Cardiac muscle cell (in vitro differentiated cells and primary cell): ENCODE measurements around the gene EIF5B. TPM values are rescaled to one million over a fixed set of nuclear protein-coding genes. Genes with fewer than 3 reads are reported as not detected.
A peak's percentile ranks its signal among the peaks of the same experiment; 100 is the strongest.
"Not testable (repeated sequence)": the region's sequence is repeated elsewhere in the genome, so short reads cannot be mapped to it uniquely, and the experiment has no call there.

ENCODE experiments used
- DNase-seq, 2 donors: peaks; one replicate each; pipeline versions ENCODE4 v3.0.0 to v3.0.0-alpha.2; 2010 to 2017; ENCODE audit warnings: low read depth in 1 of 2, low spot score in 1 of 2
- H3K27ac ChIP-seq: fragments of 200-600 bp; sonication (generic); 2 replicates; pipeline ENCODE4 v1.5.1; 2016
- H3K27me3 ChIP-seq: fragments of 200-600 bp; sonication (generic); 2 replicates; pipeline ENCODE4 v1.6.0; 2016; ENCODE audit warnings: control low read depth
- H3K36me3 ChIP-seq: fragments of 200-600 bp; sonication (generic); 2 replicates; pipeline ENCODE4 v1.5.1; 2016; ENCODE audit warnings: control low read depth
- H3K4me1 ChIP-seq: fragments of 200-600 bp; sonication (generic); 2 replicates; pipeline ENCODE4 v1.8.1; 2017; ENCODE audit warnings: low read depth, mild to moderate bottlenecking, mixed run types
- H3K4me3 ChIP-seq: fragments of 200-600 bp; sonication (generic); 2 replicates; pipeline ENCODE4 v1.5.1; 2016; ENCODE audit warnings: mild to moderate bottlenecking
- H3K9me3 ChIP-seq: fragments of 200-600 bp; sonication (generic); 2 replicates; pipeline ENCODE4 v1.5.1; 2017; ENCODE audit warnings: low read depth, mild to moderate bottlenecking, control low read depth
- CTCF ChIP-seq: IDR thresholded peaks from 2 replicates; pipeline ENCODE4 v1.5.1; 2012; ENCODE audit warnings: low read depth, mild to moderate bottlenecking, low read length
- polyA plus RNA-seq: library from polyadenylated mRNA; unstranded; fragments of >200 nt; fragmentation: Nextera tagmentation; extraction: Ambion mirVana; gene quantifications from 2 replicates; pipeline ENCODE4 v1.2.1, GENCODE V29; 2016
- total RNA-seq: library from RNA; depleted of rRNA; stranded (reverse); fragments of >200 nt; gene quantifications from 2 replicates; pipeline ENCODE4 v1.2.3, GENCODE V29; 2016

The EIF5B gene
- total and polyA plus RNA-seq, 2 experiments from 2014 or later, result 14.5 to 25.2 TPM

GRCh38 chr2:99342536-99342935 is 5.3 kb downstream of the EIF5B start:
- H3K27me3 ChIP-seq, result no peaks in the 10 kb centered on the region
- no peaks in the 10 kb centered on the region for H3K9me3 ChIP-seq
- DNase-seq, result no peak
- no peak overlapping the region for H3K4me3 ChIP-seq
- H3K36me3 ChIP-seq, result no peaks in the 10 kb centered on the region
- H3K27ac ChIP-seq, result no peak overlapping the region
- peaks cover 10% of the 10 kb centered on the region for H3K4me1 ChIP-seq
- no peak for TF ChIP-seq CTCF

GRCh38 chr2:99345446-99345845 is 8.3 kb downstream of the EIF5B start:
- H3K4me1 ChIP-seq, H3K27me3 ChIP-seq, H3K9me3 ChIP-seq, H3K27ac ChIP-seq, DNase-seq, H3K36me3 ChIP-seq, H3K4me3 ChIP-seq: not testable (repeated sequence)

- DNase-seq, result no peak
- H3K27me3 ChIP-seq, result no peaks in the 10 kb centered on the region
- no peak overlapping the region for H3K4me3 ChIP-seq
- H3K27ac ChIP-seq, result no peak overlapping the region
- no peaks in the 10 kb centered on the region for H3K9me3 ChIP-seq
- H3K36me3 ChIP-seq, result no peaks in the 10 kb centered on the region
- no peaks in the 10 kb centered on the region for H3K4me1 ChIP-seq
- no peak for TF ChIP-seq CTCF
Observed at GRCh38 chr2:99346218-99346617, 9.0 kb downstream of the EIF5B start.

GRCh38 chr2:99348173-99348572 is 11.0 kb downstream of the EIF5B start:
- TF ChIP-seq CTCF, result no peak
- Histone ChIP-seq H3K4me1 (no peaks in the 10 kb centered on the region), H3K9me3 (no peaks in the 10 kb centered on the region), H3K36me3 (no peaks in the 10 kb centered on the region), H3K27ac (peak overlapping the region; percentile 15), H3K27me3 (no peaks in the 10 kb centered on the region), H3K4me3 (no peak overlapping the region)
- DNase-seq, result no peak

- TF ChIP-seq CTCF, result no peak
- H3K27ac ChIP-seq, result no peak overlapping the region
- H3K4me3 ChIP-seq, result no peak overlapping the region
- H3K27me3 ChIP-seq, result no peaks in the 10 kb centered on the region
- H3K4me1 ChIP-seq, result no peaks in the 10 kb centered on the region
- no peaks in the 10 kb centered on the region for H3K36me3 ChIP-seq
- DNase-seq, result no peak
- H3K9me3 ChIP-seq, result no peaks in the 10 kb centered on the region
Observed at GRCh38 chr2:99350194-99350593, 13.0 kb downstream of the EIF5B start.

- no peak for TF ChIP-seq CTCF
- Histone ChIP-seq H3K27ac (no peak overlapping the region), H3K27me3 (no peaks in the 10 kb centered on the region), H3K4me1 (no peaks in the 10 kb centered on the region), H3K9me3 (no peaks in the 10 kb centered on the region), H3K36me3 (no peaks in the 10 kb centered on the region), H3K4me3 (no peak overlapping the region)
- peak in 1 of 2 donors; percentile 21 for DNase-seq
Observed at GRCh38 chr2:99354070-99354469, 16.9 kb downstream of the EIF5B start.

- H3K27ac ChIP-seq, H3K27me3 ChIP-seq, H3K9me3 ChIP-seq, H3K4me3 ChIP-seq, H3K4me1 ChIP-seq, DNase-seq, H3K36me3 ChIP-seq: not testable (repeated sequence)
Observed at GRCh38 chr2:99354825-99355224, 17.6 kb downstream of the EIF5B start.
